ENCODE data around the gene IQGAP2.

- TF ChIP-seq CTCF (conservative IDR thresholded peaks at IDR 0.05; ENCODE audit: low read length): no peak
- no peak for TF ChIP-seq EZH2phosphoT487 (IDR thresholded peaks at IDR 0.05; ENCODE audit: borderline replicate concordance)
Observed at GRCh38 chr5:76542241-76542640, 139.2 kb downstream of the IQGAP2 start.
